Measurements from ENCODE around the gene SPATA17. TPM values are rescaled to one million over a fixed set of nuclear protein-coding genes. Genes with fewer than 3 reads are reported as not detected.
A peak's percentile ranks its signal among the peaks of the same experiment; 100 is the strongest.
"Not testable (repeated sequence)": the region's sequence is repeated elsewhere in the genome, so short reads cannot be mapped to it uniquely, and the experiment has no call there.

Gene SPATA17, protein sequence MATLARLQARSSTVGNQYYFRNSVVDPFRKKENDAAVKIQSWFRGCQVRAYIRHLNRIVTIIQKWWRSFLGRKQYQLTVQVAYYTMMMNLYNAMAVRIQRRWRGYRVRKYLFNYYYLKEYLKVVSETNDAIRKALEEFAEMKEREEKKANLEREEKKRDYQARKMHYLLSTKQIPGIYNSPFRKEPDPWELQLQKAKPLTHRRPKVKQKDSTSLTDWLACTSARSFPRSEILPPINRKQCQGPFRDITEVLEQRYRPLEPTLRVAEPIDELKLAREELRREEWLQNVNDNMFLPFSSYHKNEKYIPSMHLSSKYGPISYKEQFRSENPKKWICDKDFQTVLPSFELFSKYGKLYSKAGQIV
- total RNA-seq = under 1 TPM in 2 of 4 donors, not detected in 2; 0.07 to 0.49 TPM

DNA sequence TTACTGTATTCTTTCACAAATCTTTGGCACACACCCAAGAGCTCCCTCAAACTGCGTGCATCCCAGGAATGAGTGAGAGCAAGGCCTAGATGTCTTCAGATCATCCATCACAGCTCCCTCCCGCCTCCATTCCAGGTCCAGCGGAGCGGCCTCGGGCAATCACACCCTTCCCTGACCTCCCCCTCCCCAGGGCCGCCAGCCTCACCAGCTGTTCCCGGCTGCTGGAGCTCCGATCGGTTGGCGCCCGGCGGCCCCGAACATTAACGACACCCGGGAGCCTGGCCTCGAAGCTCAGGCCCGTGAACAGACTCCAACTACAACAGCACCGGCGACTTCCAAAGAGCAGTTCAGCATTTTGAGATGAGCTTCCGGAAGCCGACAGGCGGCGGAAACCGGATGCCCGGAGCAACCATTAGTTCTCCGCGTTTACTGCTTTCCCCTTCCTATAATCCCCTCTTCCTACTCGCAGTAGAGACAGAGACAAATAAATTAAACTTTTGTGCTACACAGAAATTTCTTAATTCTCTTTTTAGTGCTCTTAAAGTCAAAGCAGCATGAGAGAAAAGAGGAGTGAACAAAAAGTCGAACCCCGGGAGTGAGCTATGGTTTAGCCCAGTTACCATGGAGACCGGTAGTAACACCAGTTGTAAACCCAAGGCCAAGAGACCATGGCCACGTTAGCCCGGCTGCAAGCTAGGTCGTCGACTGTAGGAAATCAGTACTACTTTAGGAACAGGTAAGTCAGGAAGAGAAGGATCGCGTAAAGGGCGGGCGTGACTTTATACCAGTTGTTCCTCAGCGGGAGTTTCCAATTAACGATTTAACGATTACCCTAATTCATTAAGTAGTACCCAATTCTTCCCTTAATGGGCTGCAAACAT, at the start of gene SPATA17, which contains the start of gene GPATCH2:
Gene SPATA17 (plus strand): TSS at position 634 of the 881 bp plus-strand sequence. CDS start 35 bp downstream, at position 669.
Gene GPATCH2 (minus strand): TSS at position 380 of the 881 bp plus-strand sequence. CDS start 119 bp downstream, at position 261.
- H3K4me3 ChIP-seq = peak within 1 kb of the TSS; percentile 71 to 91 (median 78)
- H3K36me3 ChIP-seq = no peaks in the 10 kb centered on the region
- peak within 1 kb of the TSS; percentile 72 to 83 (median 82) for H3K27ac ChIP-seq
- ATAC-seq = peak; percentile 97 to 99
- TF ChIP-seq, protein P1, sequence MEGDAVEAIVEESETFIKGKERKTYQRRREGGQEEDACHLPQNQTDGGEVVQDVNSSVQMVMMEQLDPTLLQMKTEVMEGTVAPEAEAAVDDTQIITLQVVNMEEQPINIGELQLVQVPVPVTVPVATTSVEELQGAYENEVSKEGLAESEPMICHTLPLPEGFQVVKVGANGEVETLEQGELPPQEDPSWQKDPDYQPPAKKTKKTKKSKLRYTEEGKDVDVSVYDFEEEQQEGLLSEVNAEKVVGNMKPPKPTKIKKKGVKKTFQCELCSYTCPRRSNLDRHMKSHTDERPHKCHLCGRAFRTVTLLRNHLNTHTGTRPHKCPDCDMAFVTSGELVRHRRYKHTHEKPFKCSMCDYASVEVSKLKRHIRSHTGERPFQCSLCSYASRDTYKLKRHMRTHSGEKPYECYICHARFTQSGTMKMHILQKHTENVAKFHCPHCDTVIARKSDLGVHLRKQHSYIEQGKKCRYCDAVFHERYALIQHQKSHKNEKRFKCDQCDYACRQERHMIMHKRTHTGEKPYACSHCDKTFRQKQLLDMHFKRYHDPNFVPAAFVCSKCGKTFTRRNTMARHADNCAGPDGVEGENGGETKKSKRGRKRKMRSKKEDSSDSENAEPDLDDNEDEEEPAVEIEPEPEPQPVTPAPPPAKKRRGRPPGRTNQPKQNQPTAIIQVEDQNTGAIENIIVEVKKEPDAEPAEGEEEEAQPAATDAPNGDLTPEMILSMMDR (IDR thresholded peaks at IDR 0.05 in 4 of 5, conservative IDR thresholded peaks at IDR 0.05 in 1 of 5) = peak; percentile 25 to 51 (median 41)
- no peak for TF ChIP-seq POLR2A (IDR thresholded peaks at IDR 0.05)
- intact Hi-C loops (cut with DNase I; ENCODE audit: low total_unique reads) (no loop called here), in situ Hi-C loops (cut with MboI; ENCODE audit: low sequenced_read_pairs in 4 of 4) (no loop called here)
- H3K4me1 ChIP-seq = peaks cover 4 to 19% of the 10 kb centered on the region in 2 donors
- no peaks in the 10 kb centered on the region for H3K9me3 ChIP-seq
- DNase-seq = peak; percentile 51 to 70
- H3K27me3 ChIP-seq = no peaks in the 10 kb centered on the region

DNA sequence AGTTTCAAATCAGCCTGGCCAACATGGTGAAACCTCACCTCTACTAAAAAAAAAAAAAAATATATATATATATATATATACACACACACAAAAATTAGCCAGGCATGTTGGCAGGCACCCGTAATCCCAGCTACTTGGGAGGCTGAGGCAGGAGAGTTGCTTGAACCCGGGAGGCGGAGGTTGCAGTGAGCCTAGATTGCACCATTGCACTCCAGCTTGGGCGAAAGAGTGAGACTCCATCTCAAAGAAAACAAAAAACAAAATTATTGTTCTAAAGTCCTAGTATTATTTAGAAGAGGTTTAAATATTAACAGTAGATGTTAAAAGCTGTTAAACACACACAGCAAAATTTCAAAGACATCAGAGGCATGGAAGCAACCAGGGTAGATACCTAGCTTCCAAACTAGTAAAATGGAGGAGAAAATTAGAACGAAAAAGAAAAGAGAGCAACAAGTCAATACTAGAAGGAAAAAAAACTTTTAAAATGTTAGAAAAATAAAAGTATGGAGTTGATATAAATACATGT, 46.8 kb upstream of the SPATA17 start:
- H3K27me3 ChIP-seq; ATAC-seq; DNase-seq; intact Hi-C loops (cut with DNase I; ENCODE audit: low total_unique reads); H3K9me3 ChIP-seq; H3K36me3 ChIP-seq; H3K4me3 ChIP-seq; H3K4me1 ChIP-seq; in situ Hi-C loops (cut with MboI; ENCODE audit: low sequenced_read_pairs in 4 of 4); H3K27ac ChIP-seq: not testable (repeated sequence)

DNA sequence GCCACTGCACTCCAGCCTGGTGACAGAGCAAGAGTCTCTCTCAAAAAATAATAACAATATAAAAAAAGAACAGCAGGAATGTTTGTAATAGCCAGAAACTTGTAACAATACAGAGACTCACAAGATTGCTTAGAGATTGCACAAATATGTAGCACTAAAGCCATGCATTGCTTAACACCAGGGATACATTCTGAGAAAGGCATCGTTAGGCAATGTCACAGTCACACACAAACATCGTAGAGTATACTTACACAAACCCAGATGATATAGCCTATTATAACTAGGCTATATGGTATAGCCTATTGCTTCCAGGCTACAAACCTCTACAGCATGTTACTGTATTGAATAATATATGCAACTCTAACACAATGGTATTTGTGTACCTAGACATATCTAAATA, 45.6 kb upstream of the SPATA17 start:
- intact Hi-C loops (cut with DNase I; ENCODE audit: low total_unique reads) (no loop called here), in situ Hi-C loops (cut with MboI; ENCODE audit: low sequenced_read_pairs in 4 of 4) (no loop called here)
- H3K27ac ChIP-seq = no peak overlapping the region
- DNase-seq (no peak), ATAC-seq (no peak)
- TF ChIP-seq, protein P1 (IDR thresholded peaks at IDR 0.05 in 4 of 5, conservative IDR thresholded peaks at IDR 0.05 in 1 of 5) = no peak
- no peak for TF ChIP-seq POLR2A (IDR thresholded peaks at IDR 0.05)
- no peaks in the 10 kb centered on the region for H3K27me3 ChIP-seq
- no peaks in the 10 kb centered on the region for H3K36me3 ChIP-seq
- H3K4me1 ChIP-seq = no peaks in the 10 kb centered on the region
- H3K4me3 ChIP-seq = no peak overlapping the region
- no peaks in the 10 kb centered on the region for H3K9me3 ChIP-seq

DNA sequence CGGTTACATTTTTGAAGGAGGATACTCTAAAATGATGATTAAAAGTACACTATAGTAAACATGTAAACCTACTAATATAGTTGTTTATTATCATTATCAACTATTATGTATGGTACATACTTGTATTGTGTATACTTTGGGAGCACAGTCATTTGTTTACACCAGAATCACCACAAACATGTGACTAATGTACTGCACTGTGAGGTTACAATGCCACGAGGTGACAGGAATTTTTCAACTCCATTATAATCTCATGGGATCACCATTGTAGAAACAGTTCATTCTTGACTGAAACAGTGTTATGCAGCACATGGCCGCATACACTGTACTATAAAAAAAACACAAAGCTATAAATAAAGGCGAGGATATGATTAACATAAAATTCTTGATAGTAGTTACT, 44.6 kb upstream of the SPATA17 start:
- DNase-seq (no peak), ATAC-seq (no peak)
- intact Hi-C loops (cut with DNase I; ENCODE audit: low total_unique reads) (no loop called here), in situ Hi-C loops (cut with MboI; ENCODE audit: low sequenced_read_pairs in 4 of 4) (no loop called here)
- Histone ChIP-seq H3K9me3 (no peaks in the 10 kb centered on the region), H3K36me3 (no peaks in the 10 kb centered on the region), H3K4me3 (no peak overlapping the region), H3K4me1 (no peaks in the 10 kb centered on the region), H3K27me3 (no peaks in the 10 kb centered on the region), H3K27ac (no peak overlapping the region)
- no peak for TF ChIP-seq POLR2A (IDR thresholded peaks at IDR 0.05)
- TF ChIP-seq, protein P1 (IDR thresholded peaks at IDR 0.05 in 4 of 5, conservative IDR thresholded peaks at IDR 0.05 in 1 of 5) = no peak

DNA sequence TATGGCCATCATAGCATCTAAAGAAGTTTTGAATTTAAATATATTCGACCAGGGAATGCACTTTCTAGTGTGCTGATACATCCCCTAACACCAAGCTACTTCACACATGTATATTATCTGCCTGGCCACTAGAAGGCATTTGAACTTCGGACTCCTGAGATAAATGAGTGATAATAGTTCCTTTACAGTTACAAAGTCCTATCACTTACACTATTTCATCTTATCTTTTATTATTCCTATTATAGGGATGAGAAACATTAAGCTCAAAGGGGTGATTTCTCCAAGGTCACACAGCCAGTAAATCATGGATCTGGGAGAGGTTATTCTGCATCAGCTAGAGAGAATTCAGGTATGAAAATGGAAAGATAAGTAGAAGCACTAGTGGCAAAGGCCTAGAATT, 40.5 kb upstream of the SPATA17 start:
- H3K27ac ChIP-seq = no peak overlapping the region
- no peak overlapping the region for H3K4me3 ChIP-seq
- ATAC-seq = no peak
- H3K36me3 ChIP-seq = no peaks in the 10 kb centered on the region
- H3K9me3 ChIP-seq = no peaks in the 10 kb centered on the region
- intact Hi-C loops (cut with DNase I; ENCODE audit: low total_unique reads) = no loop called here
- no peak for DNase-seq
- TF ChIP-seq, protein P1 (IDR thresholded peaks at IDR 0.05 in 4 of 5, conservative IDR thresholded peaks at IDR 0.05 in 1 of 5) = no peak
- no peak for TF ChIP-seq POLR2A (IDR thresholded peaks at IDR 0.05)
- H3K27me3 ChIP-seq = no peaks in the 10 kb centered on the region
- in situ Hi-C loops (cut with MboI; ENCODE audit: low sequenced_read_pairs in 4 of 4) = no loop called here
- no peaks in the 10 kb centered on the region for H3K4me1 ChIP-seq
